Measurements from ENCODE around the gene GRIA4. TPM values are rescaled to one million over a fixed set of nuclear protein-coding genes. Genes with fewer than 3 reads are reported as not detected.

Gene GRIA4
- total RNA-seq, 1 donor from 2014 or later = not detected

GRCh38 chr11:105636496-105636895, 26.6 kb downstream of the GRIA4 start:
- Histone ChIP-seq H3K9me3 (replicated peaks) (no peaks in the 10 kb centered on the region), H3K4me1 (no peaks in the 10 kb centered on the region), H3K27ac (replicated peaks) (no peak overlapping the region), H3K27me3 (ENCODE audit: low read depth) (no peaks in the 10 kb centered on the region), H3K4me3 (no peak overlapping the region), H3K36me3 (no peaks in the 10 kb centered on the region)
- no peak for DNase-seq
- intact Hi-C loops (cut with micrococcal nuclease) = no loop called here
- no peak for TF ChIP-seq CTCF (IDR thresholded peaks at IDR 0.05; ENCODE audit: borderline replicate concordance)

- no peaks in the 10 kb centered on the region for H3K36me3 ChIP-seq
- H3K4me3 ChIP-seq = no peak overlapping the region
- no peaks in the 10 kb centered on the region for H3K27me3 ChIP-seq (ENCODE audit: low read depth)
- intact Hi-C loops (cut with micrococcal nuclease) = no loop called here
- no peak overlapping the region for H3K27ac ChIP-seq (replicated peaks)
- DNase-seq = no peak
- no peaks in the 10 kb centered on the region for H3K4me1 ChIP-seq
- TF ChIP-seq CTCF (IDR thresholded peaks at IDR 0.05; ENCODE audit: borderline replicate concordance) = no peak
- H3K9me3 ChIP-seq (replicated peaks) = no peaks in the 10 kb centered on the region
These were observed 29.7 kb downstream of the GRIA4 start for GRCh38 chr11:105639527-105639926.

GRCh38 chr11:105641433-105641832, 31.6 kb downstream of the GRIA4 start:
- Histone ChIP-seq H3K4me3 (no peak overlapping the region), H3K27ac (replicated peaks) (no peak overlapping the region), H3K9me3 (replicated peaks) (peaks cover 5% of the 10 kb centered on the region), H3K27me3 (ENCODE audit: low read depth) (no peaks in the 10 kb centered on the region), H3K4me1 (no peaks in the 10 kb centered on the region), H3K36me3 (no peaks in the 10 kb centered on the region)
- intact Hi-C loops (cut with micrococcal nuclease) = no loop called here
- DNase-seq = no peak
- TF ChIP-seq CTCF (IDR thresholded peaks at IDR 0.05; ENCODE audit: borderline replicate concordance) = no peak

- no peak for DNase-seq
- Histone ChIP-seq H3K36me3 (no peaks in the 10 kb centered on the region), H3K4me3 (no peak overlapping the region), H3K27me3 (ENCODE audit: low read depth) (no peaks in the 10 kb centered on the region), H3K27ac (replicated peaks) (no peak overlapping the region), H3K4me1 (no peaks in the 10 kb centered on the region), H3K9me3 (replicated peaks) (peaks cover 17% of the 10 kb centered on the region)
- TF ChIP-seq CTCF (IDR thresholded peaks at IDR 0.05; ENCODE audit: borderline replicate concordance) = no peak
- intact Hi-C loops (cut with micrococcal nuclease) = no loop called here
These were observed 33.0 kb downstream of the GRIA4 start for GRCh38 chr11:105642870-105643269.

- no peak for TF ChIP-seq CTCF (IDR thresholded peaks at IDR 0.05; ENCODE audit: borderline replicate concordance)
- Histone ChIP-seq H3K27me3 (ENCODE audit: low read depth) (no peaks in the 10 kb centered on the region), H3K4me3 (no peak overlapping the region), H3K27ac (replicated peaks) (no peak overlapping the region), H3K36me3 (no peaks in the 10 kb centered on the region), H3K9me3 (replicated peaks) (peaks cover 17% of the 10 kb centered on the region), H3K4me1 (no peaks in the 10 kb centered on the region)
- no peak for DNase-seq
- intact Hi-C loops (cut with micrococcal nuclease) = no loop called here
These were observed 35.1 kb downstream of the GRIA4 start for GRCh38 chr11:105644839-105645573.

Data from left ventricle myocardium inferior (tissue), 1 donor.